Liver (tissue), 3 donors: Measurements from ENCODE around the gene PLD3.

Experiments
- GABPA ChIP-seq, 2 donors: IDR thresholded peaks in 1 of 2; conservative IDR thresholded peaks in 1 of 2; 2 replicates each; pipeline ENCODE4 v1.6.1; 2016; ENCODE audit warnings: antibody characterized with exemption in 2 of 2, mild to moderate bottlenecking in 1 of 2, moderate library complexity in 1 of 2
- HNF4A ChIP-seq, 2 donors: conservative IDR thresholded peaks; 2 replicates each; pipeline ENCODE4 v1.6.1; 2016; ENCODE audit warnings: antibody characterized with exemption in 2 of 2, mild to moderate bottlenecking in 2 of 2
- JUND ChIP-seq, 2 donors: IDR thresholded peaks; 2 replicates each; pipeline ENCODE4 v1.6.1; 2016; ENCODE audit warnings: antibody characterized with exemption in 2 of 2
- RAD21 ChIP-seq, 2 donors: IDR thresholded peaks; 2 replicates each; pipeline ENCODE4 v1.6.1; 2016; ENCODE audit warnings: antibody characterized with exemption in 2 of 2, mild to moderate bottlenecking in 2 of 2
- RXRA ChIP-seq, 2 donors: IDR thresholded peaks; 2 replicates each; pipeline ENCODE4 v1.6.1; 2017 to 2018; ENCODE audit warnings: antibody characterized with exemption in 2 of 2, mild to moderate bottlenecking in 1 of 2
- TF ChIP-seq, protein P1 (sequence below): fragments of 150-350 bp; IDR thresholded peaks from 2 replicates; pipeline ENCODE4 v1.5.1; 2017; ENCODE audit warnings: improper control_type of control experiment, low read depth, low read length; ENCODE audit not compliant: missing input control
- TF ChIP-seq, protein P2 (sequence below): IDR thresholded peaks from 2 replicates; pipeline ENCODE4 v1.6.1; 2016; ENCODE audit warnings: antibody characterized with exemption
- TF ChIP-seq, protein P3 (sequence below): IDR thresholded peaks from 2 replicates; pipeline ENCODE4 v1.6.1; 2016; ENCODE audit warnings: antibody characterized with exemption, mild to moderate bottlenecking
- TF ChIP-seq, protein P4 (sequence below): IDR thresholded peaks from 2 replicates; pipeline ENCODE4 v1.6.1; 2016; ENCODE audit warnings: antibody characterized with exemption
- TF ChIP-seq, protein P5 (sequence below): IDR thresholded peaks from 2 replicates; pipeline ENCODE4 v1.6.1; 2016; ENCODE audit warnings: antibody characterized with exemption
- donor health status: healthy.
- donor health status: healthy.

DNA sequence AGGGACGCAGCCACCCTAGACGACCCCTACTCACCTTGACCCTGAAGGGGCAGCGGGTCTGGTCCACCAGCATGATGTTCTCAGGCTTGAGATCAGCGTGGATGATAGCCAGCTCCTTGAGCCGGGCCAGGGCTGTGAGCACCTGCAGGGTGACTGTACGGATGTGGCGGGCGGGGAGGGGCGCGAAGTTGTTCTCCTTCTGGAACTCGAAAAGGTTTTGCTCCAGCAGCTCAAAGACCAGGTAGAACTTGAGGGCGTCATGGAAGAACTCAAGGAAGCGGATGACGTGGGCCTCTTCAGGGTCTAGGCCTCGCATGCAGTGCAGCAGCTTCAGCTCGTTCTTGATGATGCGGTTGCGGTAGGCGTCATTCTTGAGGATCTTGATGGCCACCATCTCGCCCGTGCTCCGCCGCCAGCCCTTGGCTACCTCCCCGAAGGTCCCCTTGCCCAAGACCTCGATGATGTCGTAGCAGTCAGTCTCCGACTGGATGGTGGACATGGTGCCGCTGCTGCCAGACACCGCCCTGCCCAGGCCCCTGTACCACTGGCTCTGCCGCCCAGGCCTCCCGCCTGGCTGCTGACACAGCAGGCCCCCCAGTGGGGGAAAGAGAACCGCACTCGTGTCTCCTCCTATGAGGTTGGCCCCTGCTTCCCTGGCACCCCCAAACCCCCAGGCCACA, 41.0 kb downstream of the PLD3 start:
- TF ChIP-seq, protein P1, sequence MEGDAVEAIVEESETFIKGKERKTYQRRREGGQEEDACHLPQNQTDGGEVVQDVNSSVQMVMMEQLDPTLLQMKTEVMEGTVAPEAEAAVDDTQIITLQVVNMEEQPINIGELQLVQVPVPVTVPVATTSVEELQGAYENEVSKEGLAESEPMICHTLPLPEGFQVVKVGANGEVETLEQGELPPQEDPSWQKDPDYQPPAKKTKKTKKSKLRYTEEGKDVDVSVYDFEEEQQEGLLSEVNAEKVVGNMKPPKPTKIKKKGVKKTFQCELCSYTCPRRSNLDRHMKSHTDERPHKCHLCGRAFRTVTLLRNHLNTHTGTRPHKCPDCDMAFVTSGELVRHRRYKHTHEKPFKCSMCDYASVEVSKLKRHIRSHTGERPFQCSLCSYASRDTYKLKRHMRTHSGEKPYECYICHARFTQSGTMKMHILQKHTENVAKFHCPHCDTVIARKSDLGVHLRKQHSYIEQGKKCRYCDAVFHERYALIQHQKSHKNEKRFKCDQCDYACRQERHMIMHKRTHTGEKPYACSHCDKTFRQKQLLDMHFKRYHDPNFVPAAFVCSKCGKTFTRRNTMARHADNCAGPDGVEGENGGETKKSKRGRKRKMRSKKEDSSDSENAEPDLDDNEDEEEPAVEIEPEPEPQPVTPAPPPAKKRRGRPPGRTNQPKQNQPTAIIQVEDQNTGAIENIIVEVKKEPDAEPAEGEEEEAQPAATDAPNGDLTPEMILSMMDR, result no peak
- TF ChIP-seq, protein P2, sequence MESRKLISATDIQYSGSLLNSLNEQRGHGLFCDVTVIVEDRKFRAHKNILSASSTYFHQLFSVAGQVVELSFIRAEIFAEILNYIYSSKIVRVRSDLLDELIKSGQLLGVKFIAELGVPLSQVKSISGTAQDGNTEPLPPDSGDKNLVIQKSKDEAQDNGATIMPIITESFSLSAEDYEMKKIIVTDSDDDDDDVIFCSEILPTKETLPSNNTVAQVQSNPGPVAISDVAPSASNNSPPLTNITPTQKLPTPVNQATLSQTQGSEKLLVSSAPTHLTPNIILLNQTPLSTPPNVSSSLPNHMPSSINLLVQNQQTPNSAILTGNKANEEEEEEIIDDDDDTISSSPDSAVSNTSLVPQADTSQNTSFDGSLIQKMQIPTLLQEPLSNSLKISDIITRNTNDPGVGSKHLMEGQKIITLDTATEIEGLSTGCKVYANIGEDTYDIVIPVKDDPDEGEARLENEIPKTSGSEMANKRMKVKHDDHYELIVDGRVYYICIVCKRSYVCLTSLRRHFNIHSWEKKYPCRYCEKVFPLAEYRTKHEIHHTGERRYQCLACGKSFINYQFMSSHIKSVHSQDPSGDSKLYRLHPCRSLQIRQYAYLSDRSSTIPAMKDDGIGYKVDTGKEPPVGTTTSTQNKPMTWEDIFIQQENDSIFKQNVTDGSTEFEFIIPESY, result no peak
- TF ChIP-seq JUND (IDR thresholded peaks at IDR 0.05) (no peak), RAD21 (IDR thresholded peaks at IDR 0.05) (no peak), HNF4A (conservative IDR thresholded peaks at IDR 0.05) (no peak), GABPA (IDR thresholded peaks at IDR 0.05 in 1 of 2, conservative IDR thresholded peaks at IDR 0.05 in 1 of 2) (no peak), RXRA (IDR thresholded peaks at IDR 0.05) (no peak)
- TF ChIP-seq, protein P3, sequence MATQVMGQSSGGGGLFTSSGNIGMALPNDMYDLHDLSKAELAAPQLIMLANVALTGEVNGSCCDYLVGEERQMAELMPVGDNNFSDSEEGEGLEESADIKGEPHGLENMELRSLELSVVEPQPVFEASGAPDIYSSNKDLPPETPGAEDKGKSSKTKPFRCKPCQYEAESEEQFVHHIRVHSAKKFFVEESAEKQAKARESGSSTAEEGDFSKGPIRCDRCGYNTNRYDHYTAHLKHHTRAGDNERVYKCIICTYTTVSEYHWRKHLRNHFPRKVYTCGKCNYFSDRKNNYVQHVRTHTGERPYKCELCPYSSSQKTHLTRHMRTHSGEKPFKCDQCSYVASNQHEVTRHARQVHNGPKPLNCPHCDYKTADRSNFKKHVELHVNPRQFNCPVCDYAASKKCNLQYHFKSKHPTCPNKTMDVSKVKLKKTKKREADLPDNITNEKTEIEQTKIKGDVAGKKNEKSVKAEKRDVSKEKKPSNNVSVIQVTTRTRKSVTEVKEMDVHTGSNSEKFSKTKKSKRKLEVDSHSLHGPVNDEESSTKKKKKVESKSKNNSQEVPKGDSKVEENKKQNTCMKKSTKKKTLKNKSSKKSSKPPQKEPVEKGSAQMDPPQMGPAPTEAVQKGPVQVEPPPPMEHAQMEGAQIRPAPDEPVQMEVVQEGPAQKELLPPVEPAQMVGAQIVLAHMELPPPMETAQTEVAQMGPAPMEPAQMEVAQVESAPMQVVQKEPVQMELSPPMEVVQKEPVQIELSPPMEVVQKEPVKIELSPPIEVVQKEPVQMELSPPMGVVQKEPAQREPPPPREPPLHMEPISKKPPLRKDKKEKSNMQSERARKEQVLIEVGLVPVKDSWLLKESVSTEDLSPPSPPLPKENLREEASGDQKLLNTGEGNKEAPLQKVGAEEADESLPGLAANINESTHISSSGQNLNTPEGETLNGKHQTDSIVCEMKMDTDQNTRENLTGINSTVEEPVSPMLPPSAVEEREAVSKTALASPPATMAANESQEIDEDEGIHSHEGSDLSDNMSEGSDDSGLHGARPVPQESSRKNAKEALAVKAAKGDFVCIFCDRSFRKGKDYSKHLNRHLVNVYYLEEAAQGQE, result no peak
- TF ChIP-seq, protein P4, sequence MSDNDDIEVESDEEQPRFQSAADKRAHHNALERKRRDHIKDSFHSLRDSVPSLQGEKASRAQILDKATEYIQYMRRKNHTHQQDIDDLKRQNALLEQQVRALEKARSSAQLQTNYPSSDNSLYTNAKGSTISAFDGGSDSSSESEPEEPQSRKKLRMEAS, result no peak
- TF ChIP-seq, protein P5, sequence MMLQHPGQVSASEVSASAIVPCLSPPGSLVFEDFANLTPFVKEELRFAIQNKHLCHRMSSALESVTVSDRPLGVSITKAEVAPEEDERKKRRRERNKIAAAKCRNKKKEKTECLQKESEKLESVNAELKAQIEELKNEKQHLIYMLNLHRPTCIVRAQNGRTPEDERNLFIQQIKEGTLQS, result no peak
